K562 (cell line): ENCODE results near the gene BAZ2A. TPM values are rescaled to one million over a fixed set of nuclear protein-coding genes. Genes with fewer than 3 reads are reported as not detected.

Experiments
- CTBP1 ChIP-seq: fragments of 450-650 bp; IDR thresholded peaks from 2 replicates; pipeline ENCODE4 v1.6.1; 2016; ENCODE audit warnings: borderline replicate concordance
- FIP1L1 ChIP-seq: fragments of 200-400 bp; formaldehyde crosslinking; IDR thresholded peaks from 2 replicates; pipeline ENCODE4 v1.6.1; 2018; ENCODE audit warnings: mild to moderate bottlenecking, low read depth, low read length; ENCODE audit not compliant: poor library complexity, severe bottlenecking
- STAG1 ChIP-seq: sonication (generic); formaldehyde crosslinking; IDR thresholded peaks from 2 replicates; pipeline ENCODE4 v1.5.0; 2020; ENCODE audit warnings: missing genetic modification reagents, borderline replicate concordance
- XRCC4 ChIP-seq: IDR thresholded peaks from one replicate; pipeline ENCODE4 v1.6.1; 2011; ENCODE audit not compliant: insufficient read depth, insufficient read length; ENCODE audit errors: extremely low read depth
- ZBTB7A ChIP-seq: IDR thresholded peaks from 2 replicates; pipeline ENCODE4 v1.6.1; 2011; ENCODE audit warnings: low read depth, mild to moderate bottlenecking, low read length, moderate library complexity, borderline replicate concordance; ENCODE audit not compliant: control insufficient read depth
- ZNF324 ChIP-seq: fragments of 250-450 bp; sonication (Bioruptor Pico); IDR thresholded peaks from 2 replicates; pipeline ENCODE4 v1.4.0; 2020; ENCODE audit warnings: mild to moderate bottlenecking
- polyA plus RNA-seq, 8 experiments: library from polyadenylated mRNA; depleted of rRNA in 4 of 8; stranded (reverse) in 5 of 8; unstranded in 3 of 8; fragments of >200 nt; fragmentation: Nextera tagmentation in 2 of 8; fragmentation: Illumina TruSeq in 1 of 8; extraction: Ambion mirVana in 2 of 8; extraction: Trizol in 1 of 8; gene quantifications; 2 replicates each; pipeline versions ENCODE4 v1.2.1 to v1.2.3, GENCODE V29; 2011 to 2014; ENCODE audit warnings: inconsistent platforms in 1 of 8, missing spikeins in 1 of 8
- total RNA-seq, 7 experiments: library from RNA; depleted of rRNA in 6 of 7; stranded (reverse); fragments of >200 nt in 6 of 7; fragmentation: Illumina TruSeq in 2 of 7; extraction: Trizol in 2 of 7; gene quantifications; 2 replicates each; pipeline versions ENCODE4 v1.2.1 to v1.2.3, GENCODE V29; 2011 to 2021; ENCODE audit warnings: low replicate concordance in 1 of 7
- TF ChIP-seq, protein P1 (sequence below), 2 experiments: fragments of 150-350 bp in 1 of 2; IDR thresholded peaks; 2 replicates each; pipeline ENCODE4 v1.6.1; 2012 to 2016; ENCODE audit warnings: low read depth in 2 of 2, low read length in 2 of 2, mild to moderate bottlenecking in 1 of 2, moderate library complexity in 1 of 2
- TF ChIP-seq, protein P2 (sequence below): fragments of 250-450 bp; sonication (Bioruptor Pico); IDR thresholded peaks from 2 replicates; pipeline ENCODE4 v1.5.0; 2020; ENCODE audit warnings: mild to moderate bottlenecking, borderline replicate concordance
- TF ChIP-seq, protein P3 (sequence below): IDR thresholded peaks from 2 replicates; pipeline ENCODE4 v1.6.1; 2014; ENCODE audit warnings: antibody characterized with exemption
- TF ChIP-seq, protein P4 (sequence below): fragments of 450-650 bp; IDR thresholded peaks from 2 replicates; pipeline ENCODE4 v1.6.1; 2016; ENCODE audit warnings: low read depth

BAZ2A gene
- total and polyA plus RNA-seq, 9 of the 15 experiments (the other 6 are each of a cell fraction or from before 2014, with no cell fraction given) = 4.5 to 86.4 (median 26.2) TPM

DNA sequence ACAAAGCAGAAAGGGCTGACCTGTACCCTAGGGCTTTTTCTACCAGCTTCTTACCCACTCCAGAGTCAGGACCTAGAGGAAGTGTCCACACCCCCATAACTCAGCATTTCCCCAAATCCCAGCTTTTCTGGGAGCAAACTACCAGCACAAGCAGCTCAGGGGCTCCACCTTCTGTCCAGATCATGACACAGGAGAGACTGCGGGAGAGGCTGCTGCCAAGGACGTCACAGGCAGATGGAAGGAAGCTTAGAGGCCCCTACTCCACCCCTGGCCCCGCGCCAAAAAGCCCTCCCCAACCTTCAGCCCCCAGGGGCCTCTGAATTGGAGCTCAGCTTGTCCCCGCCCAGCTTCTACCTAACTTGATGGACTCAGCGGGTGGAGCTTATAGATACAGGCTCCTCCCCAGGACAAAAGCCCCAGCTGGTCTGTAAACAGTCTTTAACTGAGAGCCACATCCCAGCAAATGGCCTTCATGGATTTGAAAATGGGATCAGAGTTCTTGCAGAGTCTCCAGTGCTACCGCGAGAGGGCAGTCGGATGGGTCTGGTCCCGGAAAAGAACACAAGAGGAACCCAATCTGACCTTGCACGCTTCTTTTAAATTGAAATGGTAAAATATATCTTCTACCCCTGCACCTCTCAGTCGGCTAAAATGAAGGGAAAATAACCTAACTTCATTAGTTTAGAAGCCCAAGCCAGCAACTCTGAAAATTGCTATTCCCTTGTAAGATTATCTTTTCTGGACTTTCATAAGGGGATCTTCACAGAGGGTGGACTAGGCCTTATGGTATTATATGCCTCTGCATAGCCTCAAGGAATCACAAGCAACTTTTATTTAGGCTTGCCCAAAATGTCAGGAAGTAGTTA, 6.8 kb upstream of the BAZ2A start (continued):
- TF ChIP-seq, protein P1, sequence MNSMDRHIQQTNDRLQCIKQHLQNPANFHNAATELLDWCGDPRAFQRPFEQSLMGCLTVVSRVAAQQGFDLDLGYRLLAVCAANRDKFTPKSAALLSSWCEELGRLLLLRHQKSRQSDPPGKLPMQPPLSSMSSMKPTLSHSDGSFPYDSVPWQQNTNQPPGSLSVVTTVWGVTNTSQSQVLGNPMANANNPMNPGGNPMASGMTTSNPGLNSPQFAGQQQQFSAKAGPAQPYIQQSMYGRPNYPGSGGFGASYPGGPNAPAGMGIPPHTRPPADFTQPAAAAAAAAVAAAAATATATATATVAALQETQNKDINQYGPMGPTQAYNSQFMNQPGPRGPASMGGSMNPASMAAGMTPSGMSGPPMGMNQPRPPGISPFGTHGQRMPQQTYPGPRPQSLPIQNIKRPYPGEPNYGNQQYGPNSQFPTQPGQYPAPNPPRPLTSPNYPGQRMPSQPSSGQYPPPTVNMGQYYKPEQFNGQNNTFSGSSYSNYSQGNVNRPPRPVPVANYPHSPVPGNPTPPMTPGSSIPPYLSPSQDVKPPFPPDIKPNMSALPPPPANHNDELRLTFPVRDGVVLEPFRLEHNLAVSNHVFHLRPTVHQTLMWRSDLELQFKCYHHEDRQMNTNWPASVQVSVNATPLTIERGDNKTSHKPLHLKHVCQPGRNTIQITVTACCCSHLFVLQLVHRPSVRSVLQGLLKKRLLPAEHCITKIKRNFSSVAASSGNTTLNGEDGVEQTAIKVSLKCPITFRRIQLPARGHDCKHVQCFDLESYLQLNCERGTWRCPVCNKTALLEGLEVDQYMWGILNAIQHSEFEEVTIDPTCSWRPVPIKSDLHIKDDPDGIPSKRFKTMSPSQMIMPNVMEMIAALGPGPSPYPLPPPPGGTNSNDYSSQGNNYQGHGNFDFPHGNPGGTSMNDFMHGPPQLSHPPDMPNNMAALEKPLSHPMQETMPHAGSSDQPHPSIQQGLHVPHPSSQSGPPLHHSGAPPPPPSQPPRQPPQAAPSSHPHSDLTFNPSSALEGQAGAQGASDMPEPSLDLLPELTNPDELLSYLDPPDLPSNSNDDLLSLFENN (IDR thresholded peaks at IDR 0.05; ENCODE audit: low read depth in 2 of 2, low read length in 2 of 2) = peak in 1 of 2 experiments; percentile 85; a peak in 2 of 4 replicates
- TF ChIP-seq ZNF324 (CRISPR knock-in tag) = 0 out of 2 replicates have a peak, but pooled peaks have one; percentile 51
- TF ChIP-seq, protein P2, sequence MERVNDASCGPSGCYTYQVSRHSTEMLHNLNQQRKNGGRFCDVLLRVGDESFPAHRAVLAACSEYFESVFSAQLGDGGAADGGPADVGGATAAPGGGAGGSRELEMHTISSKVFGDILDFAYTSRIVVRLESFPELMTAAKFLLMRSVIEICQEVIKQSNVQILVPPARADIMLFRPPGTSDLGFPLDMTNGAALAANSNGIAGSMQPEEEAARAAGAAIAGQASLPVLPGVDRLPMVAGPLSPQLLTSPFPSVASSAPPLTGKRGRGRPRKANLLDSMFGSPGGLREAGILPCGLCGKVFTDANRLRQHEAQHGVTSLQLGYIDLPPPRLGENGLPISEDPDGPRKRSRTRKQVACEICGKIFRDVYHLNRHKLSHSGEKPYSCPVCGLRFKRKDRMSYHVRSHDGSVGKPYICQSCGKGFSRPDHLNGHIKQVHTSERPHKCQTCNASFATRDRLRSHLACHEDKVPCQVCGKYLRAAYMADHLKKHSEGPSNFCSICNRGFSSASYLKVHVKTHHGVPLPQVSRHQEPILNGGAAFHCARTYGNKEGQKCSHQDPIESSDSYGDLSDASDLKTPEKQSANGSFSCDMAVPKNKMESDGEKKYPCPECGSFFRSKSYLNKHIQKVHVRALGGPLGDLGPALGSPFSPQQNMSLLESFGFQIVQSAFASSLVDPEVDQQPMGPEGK (CRISPR knock-in tag) = no peak
- TF ChIP-seq FIP1L1 = no peak
- TF ChIP-seq STAG1 = no peak
- TF ChIP-seq, protein P3, sequence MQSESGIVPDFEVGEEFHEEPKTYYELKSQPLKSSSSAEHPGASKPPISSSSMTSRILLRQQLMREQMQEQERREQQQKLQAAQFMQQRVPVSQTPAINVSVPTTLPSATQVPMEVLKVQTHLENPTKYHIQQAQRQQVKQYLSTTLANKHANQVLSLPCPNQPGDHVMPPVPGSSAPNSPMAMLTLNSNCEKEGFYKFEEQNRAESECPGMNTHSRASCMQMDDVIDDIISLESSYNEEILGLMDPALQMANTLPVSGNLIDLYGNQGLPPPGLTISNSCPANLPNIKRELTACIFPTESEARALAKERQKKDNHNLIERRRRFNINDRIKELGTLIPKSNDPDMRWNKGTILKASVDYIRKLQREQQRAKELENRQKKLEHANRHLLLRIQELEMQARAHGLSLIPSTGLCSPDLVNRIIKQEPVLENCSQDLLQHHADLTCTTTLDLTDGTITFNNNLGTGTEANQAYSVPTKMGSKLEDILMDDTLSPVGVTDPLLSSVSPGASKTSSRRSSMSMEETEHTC = no peak
- TF ChIP-seq XRCC4 = no peak
- TF ChIP-seq, protein P4, sequence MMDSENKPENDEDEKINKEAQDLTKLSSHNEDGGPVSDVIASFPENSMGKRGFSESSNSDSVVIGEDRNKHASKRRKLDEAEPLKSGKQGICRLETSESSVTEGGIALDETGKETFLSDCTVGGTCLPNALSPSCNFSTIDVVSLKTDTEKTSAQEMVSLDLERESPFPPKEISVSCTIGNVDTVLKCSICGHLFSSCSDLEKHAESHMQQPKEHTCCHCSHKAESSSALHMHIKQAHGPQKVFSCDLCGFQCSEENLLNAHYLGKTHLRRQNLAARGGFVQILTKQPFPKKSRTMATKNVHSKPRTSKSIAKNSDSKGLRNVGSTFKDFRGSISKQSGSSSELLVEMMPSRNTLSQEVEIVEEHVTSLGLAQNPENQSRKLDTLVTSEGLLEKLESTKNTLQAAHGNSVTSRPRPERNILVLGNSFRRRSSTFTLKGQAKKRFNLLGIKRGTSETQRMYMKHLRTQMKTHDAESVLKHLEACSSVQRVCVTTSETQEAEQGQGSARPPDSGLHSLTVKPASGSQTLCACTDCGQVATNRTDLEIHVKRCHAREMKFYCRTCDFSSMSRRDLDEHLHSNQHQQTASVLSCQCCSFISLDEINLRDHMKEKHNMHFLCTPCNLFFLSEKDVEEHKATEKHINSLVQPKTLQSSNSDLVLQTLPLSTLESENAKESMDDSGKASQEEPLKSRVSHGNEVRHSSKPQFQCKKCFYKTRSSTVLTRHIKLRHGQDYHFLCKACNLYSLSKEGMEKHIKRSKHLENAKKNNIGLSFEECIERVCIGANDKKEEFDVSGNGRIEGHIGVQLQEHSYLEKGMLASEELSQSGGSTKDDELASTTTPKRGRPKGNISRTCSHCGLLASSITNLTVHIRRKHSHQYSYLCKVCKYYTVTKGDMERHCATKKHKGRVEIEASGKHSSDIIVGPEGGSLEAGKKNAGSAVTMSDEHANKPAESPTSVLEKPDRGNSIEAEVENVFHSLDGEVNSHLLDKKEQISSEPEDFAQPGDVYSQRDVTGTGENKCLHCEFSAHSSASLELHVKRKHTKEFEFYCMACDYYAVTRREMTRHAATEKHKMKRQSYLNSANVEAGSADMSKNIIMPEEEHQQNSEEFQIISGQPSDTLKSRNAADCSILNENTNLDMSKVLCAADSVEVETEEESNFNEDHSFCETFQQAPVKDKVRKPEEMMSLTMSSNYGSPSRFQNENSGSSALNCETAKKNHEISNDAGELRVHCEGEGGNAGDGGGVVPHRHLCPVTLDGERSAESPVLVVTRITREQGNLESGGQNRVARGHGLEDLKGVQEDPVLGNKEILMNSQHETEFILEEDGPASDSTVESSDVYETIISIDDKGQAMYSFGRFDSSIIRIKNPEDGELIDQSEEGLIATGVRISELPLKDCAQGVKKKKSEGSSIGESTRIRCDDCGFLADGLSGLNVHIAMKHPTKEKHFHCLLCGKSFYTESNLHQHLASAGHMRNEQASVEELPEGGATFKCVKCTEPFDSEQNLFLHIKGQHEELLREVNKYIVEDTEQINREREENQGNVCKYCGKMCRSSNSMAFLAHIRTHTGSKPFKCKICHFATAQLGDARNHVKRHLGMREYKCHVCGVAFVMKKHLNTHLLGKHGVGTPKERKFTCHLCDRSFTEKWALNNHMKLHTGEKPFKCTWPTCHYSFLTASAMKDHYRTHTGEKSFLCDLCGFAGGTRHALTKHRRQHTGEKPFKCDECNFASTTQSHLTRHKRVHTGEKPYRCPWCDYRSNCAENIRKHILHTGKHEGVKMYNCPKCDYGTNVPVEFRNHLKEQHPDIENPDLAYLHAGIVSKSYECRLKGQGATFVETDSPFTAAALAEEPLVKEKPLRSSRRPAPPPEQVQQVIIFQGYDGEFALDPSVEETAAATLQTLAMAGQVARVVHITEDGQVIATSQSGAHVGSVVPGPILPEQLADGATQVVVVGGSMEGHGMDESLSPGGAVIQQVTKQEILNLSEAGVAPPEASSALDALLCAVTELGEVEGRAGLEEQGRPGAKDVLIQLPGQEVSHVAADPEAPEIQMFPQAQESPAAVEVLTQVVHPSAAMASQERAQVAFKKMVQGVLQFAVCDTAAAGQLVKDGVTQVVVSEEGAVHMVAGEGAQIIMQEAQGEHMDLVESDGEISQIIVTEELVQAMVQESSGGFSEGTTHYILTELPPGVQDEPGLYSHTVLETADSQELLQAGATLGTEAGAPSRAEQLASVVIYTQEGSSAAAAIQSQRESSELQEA = no peak
- TF ChIP-seq ZBTB7A = peak; percentile 94
- TF ChIP-seq CTBP1 = 0 out of 2 replicates have a peak, but pooled peaks have one; percentile 21
